ENCODE measurements around the gene IGFL1. TPM values are rescaled to one million over a fixed set of nuclear protein-coding genes. Genes with fewer than 3 reads are reported as not detected.
"Not testable (repeated sequence)": the region's sequence is repeated elsewhere in the genome, so short reads cannot be mapped to it uniquely, and the experiment has no call there.

Gene IGFL1
- total RNA-seq, 2 experiments from 2014 or later = not detected

- H2AFZ ChIP-seq (ENCODE audit: low read length) = no peak overlapping the region
- no peaks in the 10 kb centered on the region for H3K9me3 ChIP-seq (ENCODE audit: low read length)
- no peak overlapping the region for H3K27ac ChIP-seq (ENCODE audit: low read depth, low read length, poor library complexity, severe bottlenecking)
- H3K79me2 ChIP-seq (ENCODE audit: insufficient read depth, low read depth, low read length) = no peaks in the 10 kb centered on the region
- no peak for DNase-seq (ENCODE audit: low spot score)
- CTCF ChIA-PET (ENCODE audit: unreplicated experiment) = no interaction called here
- H3K36me3 ChIP-seq (ENCODE audit: insufficient read depth, low read length) = no peaks in the 10 kb centered on the region
- TF ChIP-seq, protein P1, sequence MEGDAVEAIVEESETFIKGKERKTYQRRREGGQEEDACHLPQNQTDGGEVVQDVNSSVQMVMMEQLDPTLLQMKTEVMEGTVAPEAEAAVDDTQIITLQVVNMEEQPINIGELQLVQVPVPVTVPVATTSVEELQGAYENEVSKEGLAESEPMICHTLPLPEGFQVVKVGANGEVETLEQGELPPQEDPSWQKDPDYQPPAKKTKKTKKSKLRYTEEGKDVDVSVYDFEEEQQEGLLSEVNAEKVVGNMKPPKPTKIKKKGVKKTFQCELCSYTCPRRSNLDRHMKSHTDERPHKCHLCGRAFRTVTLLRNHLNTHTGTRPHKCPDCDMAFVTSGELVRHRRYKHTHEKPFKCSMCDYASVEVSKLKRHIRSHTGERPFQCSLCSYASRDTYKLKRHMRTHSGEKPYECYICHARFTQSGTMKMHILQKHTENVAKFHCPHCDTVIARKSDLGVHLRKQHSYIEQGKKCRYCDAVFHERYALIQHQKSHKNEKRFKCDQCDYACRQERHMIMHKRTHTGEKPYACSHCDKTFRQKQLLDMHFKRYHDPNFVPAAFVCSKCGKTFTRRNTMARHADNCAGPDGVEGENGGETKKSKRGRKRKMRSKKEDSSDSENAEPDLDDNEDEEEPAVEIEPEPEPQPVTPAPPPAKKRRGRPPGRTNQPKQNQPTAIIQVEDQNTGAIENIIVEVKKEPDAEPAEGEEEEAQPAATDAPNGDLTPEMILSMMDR (conservative IDR thresholded peaks at IDR 0.05; ENCODE audit: low read length) = no peak
- TF ChIP-seq EZH2phosphoT487 (IDR thresholded peaks at IDR 0.05; ENCODE audit: borderline replicate concordance, low read depth, low read length) = no peak
- H4K20me1 ChIP-seq (ENCODE audit: insufficient read depth, low read length) = no peaks in the 10 kb centered on the region
- no peak overlapping the region for H3K4me3 ChIP-seq (ENCODE audit: low read depth, low read length, poor library complexity, severe bottlenecking)
- intact Hi-C loops (cut with micrococcal nuclease; ENCODE audit: unreplicated experiment) = no loop called here
- BruUV-seq (replicated peaks) = no TSS peak
- POLR2A ChIA-PET = no interaction called here
- H3K4me2 ChIP-seq (ENCODE audit: low read length) = no peak overlapping the region
- H3K4me1 ChIP-seq (ENCODE audit: insufficient read depth, low read length, poor library complexity, severe bottlenecking) = no peaks in the 10 kb centered on the region
- no peaks in the 10 kb centered on the region for H3K9me2 ChIP-seq (ENCODE audit: insufficient read depth, low read length)
These were observed 7.4 kb upstream of the IGFL1 start for GRCh38 chr19:46221981-46222610.

- H3K36me3 ChIP-seq (ENCODE audit: insufficient read depth, low read length); H3K4me2 ChIP-seq (ENCODE audit: low read length); H3K4me1 ChIP-seq (ENCODE audit: insufficient read depth, low read length, poor library complexity, severe bottlenecking); POLR2A ChIA-PET; DNase-seq (ENCODE audit: low spot score); H3K27ac ChIP-seq (ENCODE audit: low read depth, low read length, poor library complexity, severe bottlenecking); H2AFZ ChIP-seq (ENCODE audit: low read length); H3K9me2 ChIP-seq (ENCODE audit: insufficient read depth, low read length); H3K4me3 ChIP-seq (ENCODE audit: low read depth, low read length, poor library complexity, severe bottlenecking); H3K9me3 ChIP-seq (ENCODE audit: low read length); BruUV-seq (replicated peaks); H3K79me2 ChIP-seq (ENCODE audit: insufficient read depth, low read depth, low read length); CTCF ChIA-PET (ENCODE audit: unreplicated experiment); intact Hi-C loops (cut with micrococcal nuclease; ENCODE audit: unreplicated experiment); H4K20me1 ChIP-seq (ENCODE audit: insufficient read depth, low read length): not testable (repeated sequence)
These were observed 5.8 kb upstream of the IGFL1 start for GRCh38 chr19:46223787-46224186.

GRCh38 chr19:46224773-46225172, 4.8 kb upstream of the IGFL1 start:
- no peak for DNase-seq (ENCODE audit: low spot score)
- Histone ChIP-seq H4K20me1 (ENCODE audit: insufficient read depth, low read length) (no peaks in the 10 kb centered on the region), H3K4me1 (ENCODE audit: insufficient read depth, low read length, poor library complexity, severe bottlenecking) (no peaks in the 10 kb centered on the region), H3K4me3 (ENCODE audit: low read depth, low read length, poor library complexity, severe bottlenecking) (no peak overlapping the region), H3K36me3 (ENCODE audit: insufficient read depth, low read length) (no peaks in the 10 kb centered on the region), H3K9me3 (ENCODE audit: low read length) (no peaks in the 10 kb centered on the region), H3K27ac (ENCODE audit: low read depth, low read length, poor library complexity, severe bottlenecking) (no peak overlapping the region), H3K4me2 (ENCODE audit: low read length) (no peak overlapping the region), H3K79me2 (ENCODE audit: insufficient read depth, low read depth, low read length) (no peaks in the 10 kb centered on the region), H3K9me2 (ENCODE audit: insufficient read depth, low read length) (no peaks in the 10 kb centered on the region), H2AFZ (ENCODE audit: low read length) (no peak overlapping the region)
- intact Hi-C loops (cut with micrococcal nuclease; ENCODE audit: unreplicated experiment) = no loop called here
- TF ChIP-seq, protein P1 (conservative IDR thresholded peaks at IDR 0.05; ENCODE audit: low read length) = no peak
- no peak for TF ChIP-seq EZH2phosphoT487 (IDR thresholded peaks at IDR 0.05; ENCODE audit: borderline replicate concordance, low read depth, low read length)
- no TSS peak for BruUV-seq (replicated peaks)
- ChIA-PET CTCF (ENCODE audit: unreplicated experiment) (no interaction called here), POLR2A (no interaction called here)

All from OCI-LY7 (cell line).